Nephron (organoid): Measurements from ENCODE around the gene DIPK1C.

Source experiments
- H3K27ac Mint-ChIP-seq, 3 experiments: 2 replicates each; pipeline ENCODE4 v1.8.0; 2020; ENCODE audit warnings: mixed read lengths in 3 of 3, mild to moderate bottlenecking in 2 of 3, moderate library complexity in 1 of 3
- H3K27me3 Mint-ChIP-seq: 2 replicates; pipeline ENCODE4 v1.8.0; 2021; ENCODE audit warnings: low read depth, mild to moderate bottlenecking, moderate library complexity, mixed read lengths
- H3K36me3 Mint-ChIP-seq: 2 replicates; pipeline ENCODE4 v1.8.0; 2020; ENCODE audit warnings: low read depth, mixed read lengths
- H3K4me1 Mint-ChIP-seq: 2 replicates; pipeline ENCODE4 v1.8.0; 2020; ENCODE audit warnings: mixed read lengths
- H3K4me3 Mint-ChIP-seq, 3 experiments: 2 replicates each; pipeline ENCODE4 v1.8.0; 2020; ENCODE audit warnings: mild to moderate bottlenecking in 3 of 3, mixed read lengths in 3 of 3, moderate library complexity in 2 of 3
- H3K9me3 Mint-ChIP-seq: 2 replicates; pipeline ENCODE4 v1.8.0; 2020; ENCODE audit warnings: mixed read lengths
- TF ChIP-seq, protein P1 (sequence below), 3 experiments: fragments of 200-600 bp; sonication (generic); IDR thresholded peaks; one replicate each; pipeline ENCODE4 v1.5.0; 2021; ENCODE audit warnings: antibody characterized with exemption in 3 of 3; ENCODE audit not compliant: unreplicated experiment in 3 of 3

The DIPK1C gene

GRCh38 chr18:74447404-74448152, 9.5 kb downstream of the DIPK1C start:
- H3K4me3 Mint-ChIP-seq = no peak overlapping the region
- TF ChIP-seq, protein P1, sequence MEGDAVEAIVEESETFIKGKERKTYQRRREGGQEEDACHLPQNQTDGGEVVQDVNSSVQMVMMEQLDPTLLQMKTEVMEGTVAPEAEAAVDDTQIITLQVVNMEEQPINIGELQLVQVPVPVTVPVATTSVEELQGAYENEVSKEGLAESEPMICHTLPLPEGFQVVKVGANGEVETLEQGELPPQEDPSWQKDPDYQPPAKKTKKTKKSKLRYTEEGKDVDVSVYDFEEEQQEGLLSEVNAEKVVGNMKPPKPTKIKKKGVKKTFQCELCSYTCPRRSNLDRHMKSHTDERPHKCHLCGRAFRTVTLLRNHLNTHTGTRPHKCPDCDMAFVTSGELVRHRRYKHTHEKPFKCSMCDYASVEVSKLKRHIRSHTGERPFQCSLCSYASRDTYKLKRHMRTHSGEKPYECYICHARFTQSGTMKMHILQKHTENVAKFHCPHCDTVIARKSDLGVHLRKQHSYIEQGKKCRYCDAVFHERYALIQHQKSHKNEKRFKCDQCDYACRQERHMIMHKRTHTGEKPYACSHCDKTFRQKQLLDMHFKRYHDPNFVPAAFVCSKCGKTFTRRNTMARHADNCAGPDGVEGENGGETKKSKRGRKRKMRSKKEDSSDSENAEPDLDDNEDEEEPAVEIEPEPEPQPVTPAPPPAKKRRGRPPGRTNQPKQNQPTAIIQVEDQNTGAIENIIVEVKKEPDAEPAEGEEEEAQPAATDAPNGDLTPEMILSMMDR (IDR thresholded peaks at IDR 0.05; ENCODE audit: unreplicated experiment in 3 of 3) = no peak
- H3K27me3 Mint-ChIP-seq = peaks cover 37% of the 10 kb centered on the region
- no peak overlapping the region for H3K27ac Mint-ChIP-seq
- no peaks in the 10 kb centered on the region for H3K9me3 Mint-ChIP-seq
- no peaks in the 10 kb centered on the region for H3K36me3 Mint-ChIP-seq
- H3K4me1 Mint-ChIP-seq = no peaks in the 10 kb centered on the region

DNA sequence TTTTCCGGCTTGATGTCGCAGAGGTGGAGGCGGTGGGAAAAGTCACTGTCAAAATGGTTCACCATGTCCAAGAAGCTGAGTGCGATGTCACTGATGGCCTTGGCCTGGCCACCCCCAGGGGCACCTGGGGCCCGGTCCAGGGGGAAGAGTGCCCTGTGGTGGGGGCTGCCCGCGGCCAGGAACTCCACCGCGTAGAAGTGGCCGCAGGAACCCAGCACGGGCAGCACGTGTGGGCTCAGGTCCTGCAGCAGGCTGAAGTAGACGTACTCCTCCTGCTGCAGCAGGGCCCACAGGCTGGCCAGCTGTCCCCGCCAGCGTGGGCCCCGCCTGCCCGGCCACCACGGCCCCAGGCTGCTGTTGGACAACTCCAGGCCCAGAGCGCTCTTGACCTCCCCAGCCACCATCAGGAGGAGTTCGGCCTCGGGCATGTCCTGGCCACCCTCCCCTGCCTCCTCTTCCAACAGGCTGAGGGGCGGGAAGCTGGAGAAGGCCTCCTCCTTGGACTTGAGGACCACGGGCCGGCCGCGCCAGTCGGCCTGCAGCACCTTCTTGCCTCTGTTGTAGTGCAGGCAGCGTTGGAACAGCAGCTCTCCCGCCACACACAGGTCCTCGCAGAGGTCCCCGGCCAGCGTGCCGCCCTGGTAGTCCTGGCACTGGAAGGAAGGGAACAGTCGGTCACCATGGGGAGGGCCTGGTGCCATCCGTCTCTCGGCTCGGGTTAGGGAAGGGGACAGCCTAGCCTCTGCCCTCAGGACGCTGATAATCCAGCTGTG, 10.3 kb downstream of the DIPK1C start:
- no peaks in the 10 kb centered on the region for H3K36me3 Mint-ChIP-seq
- no peaks in the 10 kb centered on the region for H3K4me1 Mint-ChIP-seq
- H3K9me3 Mint-ChIP-seq = no peaks in the 10 kb centered on the region
- no peak overlapping the region for H3K27ac Mint-ChIP-seq
- TF ChIP-seq, protein P1 (IDR thresholded peaks at IDR 0.05; ENCODE audit: unreplicated experiment in 3 of 3) = no peak
- H3K4me3 Mint-ChIP-seq = no peak overlapping the region
- H3K27me3 Mint-ChIP-seq = peaks cover 40% of the 10 kb centered on the region

DNA sequence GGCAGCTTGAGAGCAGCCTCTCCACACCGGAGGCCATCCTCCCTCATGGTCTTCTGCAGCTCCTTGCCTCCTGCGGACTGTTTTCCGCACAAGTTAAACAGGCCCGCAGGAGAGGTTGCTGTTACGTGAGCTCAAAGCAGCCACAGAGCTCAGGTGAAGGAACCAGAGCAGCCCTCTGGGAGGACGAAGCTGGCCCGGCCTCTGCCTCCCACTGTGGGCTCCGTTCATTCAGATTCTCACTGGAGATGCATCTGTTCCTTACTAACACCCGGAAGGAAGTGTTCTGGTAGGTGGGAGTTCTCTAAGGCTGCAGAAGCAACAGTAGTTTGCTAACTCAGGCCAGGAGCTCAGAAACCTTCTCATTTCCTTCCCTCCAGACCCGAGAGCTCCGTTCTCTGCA, 10.9 kb downstream of the DIPK1C start:
- Mint-ChIP-seq H3K4me1 (no peaks in the 10 kb centered on the region), H3K9me3 (no peaks in the 10 kb centered on the region), H3K4me3 (no peak overlapping the region), H3K36me3 (no peaks in the 10 kb centered on the region), H3K27me3 (peaks cover 40% of the 10 kb centered on the region), H3K27ac (no peak overlapping the region)
- TF ChIP-seq, protein P1 (IDR thresholded peaks at IDR 0.05; ENCODE audit: unreplicated experiment in 3 of 3) = no peak

GRCh38 chr18:74445585-74445984, 11.5 kb downstream of the DIPK1C start:
- Mint-ChIP-seq H3K4me1 (no peaks in the 10 kb centered on the region), H3K4me3 (no peak overlapping the region), H3K9me3 (no peaks in the 10 kb centered on the region), H3K27ac (no peak overlapping the region), H3K27me3 (peaks cover 34% of the 10 kb centered on the region), H3K36me3 (no peaks in the 10 kb centered on the region)
- TF ChIP-seq, protein P1 (IDR thresholded peaks at IDR 0.05; ENCODE audit: unreplicated experiment in 3 of 3) = no peak

DNA sequence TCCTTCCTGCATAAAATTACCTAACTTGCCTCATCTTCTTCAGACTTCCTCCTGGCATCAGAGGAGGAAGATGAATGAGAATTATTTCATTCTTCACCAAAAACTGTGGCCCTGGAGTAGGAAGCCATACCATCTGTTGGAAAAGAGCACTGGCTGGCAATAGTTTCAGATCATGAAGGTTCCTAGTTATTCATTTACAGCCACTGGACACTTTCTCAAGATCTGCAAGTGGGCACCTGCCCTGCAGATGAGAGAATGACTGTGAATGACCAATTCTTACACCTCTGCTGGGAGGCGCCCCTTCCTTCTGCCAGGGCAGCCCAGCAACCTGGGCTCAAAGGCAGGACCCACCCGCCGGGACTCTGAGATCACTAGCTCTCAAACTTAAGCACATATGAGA, 13.0 kb downstream of the DIPK1C start:
- TF ChIP-seq, protein P1 (IDR thresholded peaks at IDR 0.05; ENCODE audit: unreplicated experiment in 3 of 3) = no peak
- H3K4me3 Mint-ChIP-seq = no peak overlapping the region
- no peaks in the 10 kb centered on the region for H3K4me1 Mint-ChIP-seq
- H3K27ac Mint-ChIP-seq = no peak overlapping the region
- no peaks in the 10 kb centered on the region for H3K36me3 Mint-ChIP-seq
- H3K9me3 Mint-ChIP-seq = no peaks in the 10 kb centered on the region
- peaks cover 22% of the 10 kb centered on the region for H3K27me3 Mint-ChIP-seq
